CD4-positive, alpha-beta T cell treated with Interleukin-4 for 1 hour (primary cell): ENCODE results near the gene CALR.
"Not testable (repeated sequence)": the region's sequence is repeated elsewhere in the genome, so short reads cannot be mapped to it uniquely, and the experiment has no call there.

Experiments
- DNase-seq, 2 donors: peaks; one replicate each; pipeline ENCODE4 v3.0.0-alpha.2; 2020 to 2022

Gene CALR

DNA sequence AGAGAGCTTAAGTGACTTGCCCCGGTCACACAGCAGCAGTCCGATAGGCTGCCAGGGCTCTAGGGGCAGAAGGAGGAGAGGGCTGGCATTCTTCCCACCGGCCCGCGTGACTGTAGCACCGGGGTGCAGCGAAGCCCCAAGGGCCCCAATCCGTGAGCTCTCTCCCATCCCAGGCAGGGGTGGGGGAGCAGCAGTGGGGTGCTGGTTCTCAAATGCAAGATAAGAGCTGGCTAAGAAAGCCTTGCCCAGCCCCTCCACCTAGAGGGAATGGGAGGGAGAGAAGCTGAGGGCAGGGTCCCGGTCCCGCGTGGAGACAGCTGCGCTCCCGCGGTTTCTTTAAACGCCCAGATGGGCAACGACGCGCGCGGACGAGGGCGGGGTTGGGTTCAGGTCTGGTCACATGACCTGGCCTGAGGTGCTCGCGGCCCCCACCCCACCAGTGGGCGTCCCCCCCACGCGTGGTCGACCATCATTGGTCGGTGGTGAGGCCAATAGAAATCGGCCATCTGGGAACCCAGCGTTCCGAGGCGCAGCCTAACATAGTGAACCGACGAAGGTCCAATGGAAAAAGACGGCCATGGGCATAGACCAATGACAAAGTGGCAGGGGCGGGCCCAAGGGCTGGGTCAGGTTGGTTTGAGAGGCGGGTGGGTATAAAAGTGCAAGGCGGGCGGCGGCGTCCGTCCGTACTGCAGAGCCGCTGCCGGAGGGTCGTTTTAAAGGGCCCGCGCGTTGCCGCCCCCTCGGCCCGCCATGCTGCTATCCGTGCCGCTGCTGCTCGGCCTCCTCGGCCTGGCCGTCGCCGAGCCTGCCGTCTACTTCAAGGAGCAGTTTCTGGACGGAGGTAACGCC is at the start of gene CALR:
TSS of gene CALR (plus strand) at position 683 of the 852 bp plus-strand sequence. CDS start at position 754, 71 bp downstream.
- DNase-seq = peak; percentile 100

DNA sequence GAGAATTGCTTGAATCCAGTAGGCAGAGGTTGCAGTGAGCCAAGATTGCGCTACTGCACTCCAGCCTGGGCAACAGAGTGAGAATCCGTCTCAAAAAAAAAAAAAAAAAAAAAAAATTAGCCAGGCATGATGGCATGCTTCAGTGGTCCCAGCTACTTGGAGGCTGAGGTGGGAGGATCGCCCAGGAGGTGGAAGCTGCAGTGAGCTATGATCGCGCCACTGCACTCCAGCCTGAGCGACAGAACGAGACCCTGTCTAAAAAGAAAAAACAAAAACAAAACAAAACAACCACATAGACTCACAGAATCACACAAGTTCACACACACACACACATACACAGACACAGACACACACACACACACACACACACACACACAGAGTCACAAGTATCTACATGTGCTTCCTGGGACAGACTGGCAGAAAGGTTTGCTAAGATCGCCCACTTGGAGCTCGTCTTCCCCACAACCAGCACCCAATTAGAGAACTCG is 48.1 kb upstream of the CALR start:
- not testable (repeated sequence) for DNase-seq

DNA sequence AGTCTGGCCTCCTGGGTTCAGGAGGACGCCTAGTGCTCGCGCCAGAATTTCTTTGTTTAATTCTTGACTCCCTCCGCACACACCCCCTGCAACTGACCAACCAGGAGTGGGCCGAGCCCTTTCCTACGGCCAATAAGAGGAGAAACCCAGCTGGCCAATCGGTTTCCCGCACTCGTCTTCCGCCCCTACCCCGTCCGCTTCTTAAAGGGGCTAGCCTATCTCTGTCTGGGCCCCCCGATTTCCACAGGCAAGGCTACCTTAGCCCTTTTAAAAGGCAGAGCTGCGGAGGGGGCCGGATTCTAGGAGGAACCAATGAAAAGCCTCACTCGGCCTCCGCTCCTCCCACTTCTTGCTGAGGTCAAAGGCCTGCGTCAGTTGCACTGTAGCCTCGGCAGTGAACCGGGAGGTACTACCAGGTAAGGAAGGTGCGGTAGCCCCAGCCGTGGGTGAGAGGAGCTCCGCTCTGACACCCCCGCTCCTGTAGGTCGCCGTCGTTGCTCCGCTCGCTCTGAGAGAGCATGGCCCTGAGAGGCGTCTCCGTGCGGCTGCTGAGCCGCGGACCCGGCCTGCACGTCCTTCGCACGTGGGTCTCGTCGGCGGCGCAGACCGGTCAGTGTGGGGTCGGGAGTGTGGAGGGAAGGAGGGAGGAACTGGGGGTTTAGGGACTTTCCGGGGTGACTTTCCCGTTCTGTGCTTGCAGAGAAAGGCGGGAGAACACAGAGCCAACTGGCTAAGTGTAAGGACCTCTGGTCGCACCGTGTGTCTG is 47.4 kb upstream of the CALR start, which contains the start of gene GCDH:
TSS of gene GCDH (plus strand) at position 374 of the 766 bp plus-strand sequence. CDS start at position 519, 145 bp downstream.
- peak; percentile 98 to 99 for DNase-seq

DNA sequence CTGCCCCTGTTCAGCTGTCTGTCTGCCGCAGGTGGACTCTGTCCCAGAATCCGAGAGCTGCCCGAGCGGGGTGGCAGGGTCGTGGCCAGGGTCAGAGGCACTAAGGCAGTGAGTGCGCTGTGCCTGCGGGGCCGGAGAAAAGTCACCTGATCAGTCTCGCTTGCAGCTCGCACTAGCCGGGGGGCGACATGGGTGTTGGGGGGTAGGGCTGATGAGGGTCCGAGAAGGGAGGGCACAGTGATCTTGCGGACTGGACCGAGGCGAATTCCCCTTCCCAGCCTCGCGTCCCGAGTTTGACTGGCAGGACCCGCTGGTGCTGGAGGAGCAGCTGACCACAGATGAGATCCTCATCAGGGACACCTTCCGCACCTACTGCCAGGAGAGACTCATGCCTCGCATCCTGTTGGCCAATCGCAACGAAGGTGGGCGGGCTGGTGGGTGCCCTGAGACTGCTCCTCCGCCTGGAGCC is 46.8 kb upstream of the CALR start:
- no peak for DNase-seq

DNA sequence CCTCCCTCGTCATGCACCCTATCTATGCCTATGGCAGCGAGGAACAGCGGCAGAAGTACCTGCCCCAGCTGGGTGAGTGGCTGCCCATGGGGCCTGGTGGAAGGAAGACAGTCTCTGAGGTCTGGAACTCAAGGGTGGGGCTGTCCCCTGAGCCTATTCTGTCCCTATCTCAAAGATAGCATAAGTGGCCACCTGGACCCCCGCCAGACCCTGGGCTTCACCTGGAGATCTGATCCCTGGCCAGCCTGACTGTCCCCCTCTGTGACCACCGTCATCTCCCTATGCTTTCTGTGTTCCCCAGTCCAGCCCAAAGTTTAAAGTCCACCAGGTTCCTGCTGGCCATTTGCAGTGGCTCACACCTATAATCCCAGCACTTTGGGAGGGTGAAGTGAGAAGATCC is 44.8 kb upstream of the CALR start:
- no peak for DNase-seq

DNA sequence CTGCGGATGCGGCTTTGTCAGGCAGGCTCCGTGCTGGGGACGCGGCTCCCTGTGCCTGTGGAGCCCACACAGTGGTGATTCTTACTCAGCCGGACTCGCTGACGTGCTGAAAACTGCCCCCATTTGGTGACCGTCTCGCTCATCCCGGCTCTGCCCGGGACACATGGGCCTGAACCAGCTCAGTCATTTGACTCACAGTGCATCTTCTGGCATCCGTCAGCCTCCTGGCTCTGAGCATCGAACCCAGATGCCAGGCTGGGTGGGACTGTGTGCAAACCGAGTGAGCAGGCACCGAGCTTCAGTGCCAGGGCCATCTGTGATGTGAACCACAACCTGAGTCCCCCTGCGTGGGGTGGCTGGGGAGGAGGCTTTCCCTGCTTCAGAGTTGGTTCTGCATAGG is 41.9 kb upstream of the CALR start:
- DNase-seq = no peak

DNA sequence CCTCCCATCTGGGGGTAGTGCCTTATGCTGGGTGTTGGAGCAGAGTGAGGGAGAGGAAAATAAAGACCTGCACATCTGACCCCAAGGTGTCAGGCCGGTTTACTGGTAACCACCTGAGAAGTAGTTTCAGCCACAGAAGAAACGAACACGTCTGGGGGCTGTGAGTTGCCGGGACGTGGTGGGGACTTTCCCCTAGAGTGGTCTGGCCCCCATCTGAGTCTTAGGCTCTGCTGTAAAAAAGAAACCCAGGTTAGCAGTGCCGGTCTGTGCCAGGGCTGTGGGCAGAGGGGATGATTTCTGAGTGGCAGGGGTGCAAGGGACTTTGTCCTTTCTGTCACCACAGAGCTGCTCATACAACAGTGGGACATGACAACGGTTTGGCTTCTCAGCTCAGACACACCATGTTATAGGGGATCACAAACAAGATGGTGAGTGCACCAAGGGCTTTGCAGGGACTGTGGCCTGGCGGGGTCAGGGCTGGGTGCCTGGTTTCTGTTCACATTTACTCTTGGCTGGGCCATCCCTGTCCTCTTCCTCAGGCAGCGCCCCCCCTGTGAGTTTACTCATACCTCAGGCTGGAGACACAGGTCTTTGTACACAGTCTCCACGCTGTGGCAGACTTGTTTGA is 38.4 kb upstream of the CALR start:
- DNase-seq = no peak

DNA sequence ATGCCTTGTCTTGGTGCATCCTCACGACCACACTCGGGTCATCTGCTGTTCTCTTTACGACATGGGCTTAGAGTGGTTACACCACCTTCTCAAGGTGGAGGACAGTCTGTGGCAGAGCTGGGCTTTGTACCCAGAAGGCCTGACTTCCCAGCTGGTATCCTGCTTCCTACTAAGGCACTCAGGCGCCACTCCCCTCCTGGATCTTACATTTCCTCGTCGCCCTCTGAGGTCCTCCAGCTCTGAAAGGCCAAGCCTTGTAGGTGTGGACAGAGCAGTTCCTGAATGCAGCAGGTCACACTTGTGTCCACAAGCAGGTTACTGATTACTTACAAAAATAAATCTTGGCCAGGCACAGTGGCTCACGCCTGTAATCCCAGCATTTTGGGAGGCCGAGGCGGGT is 31.2 kb upstream of the CALR start:
- DNase-seq = no peak

DNA sequence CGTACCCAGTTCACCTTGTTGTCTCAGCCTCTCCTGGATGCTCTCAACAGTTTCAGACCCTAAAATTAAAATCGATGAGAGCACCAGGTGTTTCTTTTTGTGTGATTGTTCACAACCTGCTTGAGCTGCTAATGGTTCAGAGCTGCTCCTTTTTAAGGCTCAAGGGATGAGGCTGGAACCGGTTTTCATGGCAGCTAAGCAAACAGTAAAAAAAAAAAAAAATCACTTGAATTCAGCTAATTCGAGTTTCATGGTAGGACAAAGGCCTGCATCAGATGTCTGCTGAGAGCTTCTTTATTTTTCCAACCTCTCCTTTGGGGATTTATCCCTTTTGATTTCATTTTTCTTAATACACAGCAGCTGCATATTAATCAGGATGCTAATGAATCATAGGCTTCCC is 25.8 kb upstream of the CALR start:
- no peak for DNase-seq

DNA sequence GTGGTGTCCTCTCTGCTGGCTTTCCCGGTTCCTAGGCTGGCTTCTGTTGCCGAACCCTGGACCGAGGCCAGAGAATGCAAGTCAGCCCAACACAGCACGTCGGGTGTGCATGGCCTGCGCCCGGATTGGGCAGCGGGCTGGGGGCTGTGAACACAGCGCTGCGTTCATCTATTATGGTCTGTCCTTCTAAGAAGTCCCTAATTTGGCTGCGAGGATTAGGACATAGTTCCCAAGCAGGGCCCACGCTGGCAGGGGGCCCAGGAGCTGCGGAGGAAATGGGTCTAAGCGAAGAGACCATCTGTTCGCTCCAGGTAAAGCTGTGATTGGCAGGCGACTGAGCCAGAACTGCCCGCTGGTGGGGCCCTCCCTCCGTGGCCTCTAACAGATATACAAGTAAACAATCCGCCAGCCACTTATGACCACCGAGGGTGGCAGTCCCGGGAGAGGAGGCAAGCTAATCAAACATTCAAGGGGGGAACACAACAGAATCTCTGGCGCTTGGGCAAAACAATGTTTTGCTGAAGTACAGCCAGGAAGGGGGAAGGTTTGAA is 25.3 kb upstream of the CALR start:
- no peak for DNase-seq

DNA sequence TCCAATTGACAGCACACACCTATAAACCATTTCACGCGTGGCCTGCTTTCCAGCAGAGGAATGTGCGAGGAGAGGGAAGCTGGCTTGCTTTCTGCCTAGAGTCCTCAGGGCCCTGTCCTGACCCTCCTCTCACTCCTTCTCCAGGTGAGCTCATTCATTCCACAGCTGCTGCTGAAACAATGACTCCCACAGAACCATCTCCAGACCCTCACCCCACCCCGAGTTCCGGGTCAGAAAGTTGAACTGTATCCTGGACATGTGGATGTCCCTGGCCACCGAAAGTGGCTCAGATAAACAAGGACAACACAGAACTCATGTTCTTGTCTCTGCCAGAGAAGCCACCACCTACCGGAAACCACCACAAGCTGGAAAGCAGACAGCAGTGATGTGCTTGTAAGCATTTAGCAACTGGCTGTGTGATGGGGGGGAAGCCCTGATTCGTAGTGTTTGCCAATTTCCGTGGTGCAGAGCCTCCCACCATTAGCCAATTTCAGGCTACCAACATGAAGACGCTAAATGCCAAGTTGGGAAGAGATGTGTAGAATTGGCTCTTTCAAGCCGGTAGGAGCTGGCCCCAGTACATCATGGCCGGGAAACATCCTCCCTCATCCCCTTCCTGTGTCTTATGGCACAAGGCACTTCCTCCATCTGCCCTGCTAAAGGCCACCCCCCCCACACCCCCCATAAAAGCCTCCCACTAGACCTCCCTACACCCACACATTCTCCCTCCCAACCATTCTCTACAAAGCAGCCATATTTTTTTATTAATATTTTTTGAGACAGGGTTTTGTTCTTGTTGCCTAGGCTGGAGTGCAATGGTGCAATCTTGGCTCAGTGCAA is 24.3 kb upstream of the CALR start:
- peak; percentile 65 to 69 for DNase-seq

DNA sequence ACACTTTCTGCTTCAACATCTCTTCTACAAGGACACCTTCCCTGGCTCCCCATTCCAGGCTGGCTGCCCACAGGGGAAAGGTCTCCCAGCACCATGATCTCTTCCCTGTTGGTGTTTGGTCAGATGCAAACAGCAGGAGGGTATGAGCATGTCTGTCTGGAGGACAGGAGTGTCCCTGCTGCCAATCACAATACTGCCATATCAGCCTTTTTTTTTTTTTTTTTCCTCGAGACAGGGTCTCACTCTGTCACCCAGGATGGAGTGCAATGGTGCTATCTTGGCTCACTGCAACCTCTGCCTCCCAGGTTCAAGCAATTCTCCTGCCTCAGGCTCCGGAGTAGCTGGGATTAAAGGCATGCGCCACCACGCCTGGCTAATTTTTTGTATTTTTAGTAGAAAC is 22.5 kb upstream of the CALR start:
- not testable (repeated sequence) for DNase-seq

DNA sequence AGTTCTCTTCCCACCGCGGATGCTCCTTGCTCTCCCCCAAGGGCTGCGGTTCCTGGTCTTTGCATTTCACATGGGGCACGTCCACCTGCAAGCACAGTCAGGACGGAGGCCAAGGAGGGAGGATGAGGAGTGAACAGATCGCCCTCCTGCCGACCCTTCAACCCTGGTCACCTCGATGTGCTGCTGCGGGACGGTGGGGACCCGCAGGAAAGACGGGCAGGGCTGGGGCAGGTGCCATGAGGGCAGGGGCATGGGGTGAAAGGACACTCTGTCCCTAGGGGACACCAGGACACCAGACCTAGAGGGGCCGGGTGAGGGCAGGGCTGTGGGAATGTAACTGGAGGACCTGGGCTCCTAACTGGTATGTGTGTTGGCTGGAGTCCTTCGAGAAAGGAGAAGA is 20.2 kb upstream of the CALR start:
- no peak for DNase-seq

DNA sequence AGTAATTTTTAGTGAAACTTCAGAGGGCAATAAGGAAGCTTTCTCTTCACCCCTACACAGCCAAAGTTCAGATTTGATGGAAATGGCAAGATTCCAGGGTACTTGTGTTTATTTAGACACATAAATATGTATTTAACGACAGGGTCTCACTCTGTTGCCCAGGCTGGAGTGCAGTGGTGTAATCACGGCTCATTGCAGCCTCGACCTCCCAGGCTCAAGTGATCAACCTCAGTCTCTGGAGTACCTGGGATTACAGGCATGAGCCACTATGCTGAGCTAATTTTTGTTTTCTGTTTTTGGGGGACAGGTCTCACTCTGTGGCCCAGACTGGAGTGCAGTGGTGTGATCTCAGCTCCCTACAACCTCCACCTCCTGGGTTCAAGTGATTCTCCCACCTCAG is 17.4 kb upstream of the CALR start:
- no peak for DNase-seq

DNA sequence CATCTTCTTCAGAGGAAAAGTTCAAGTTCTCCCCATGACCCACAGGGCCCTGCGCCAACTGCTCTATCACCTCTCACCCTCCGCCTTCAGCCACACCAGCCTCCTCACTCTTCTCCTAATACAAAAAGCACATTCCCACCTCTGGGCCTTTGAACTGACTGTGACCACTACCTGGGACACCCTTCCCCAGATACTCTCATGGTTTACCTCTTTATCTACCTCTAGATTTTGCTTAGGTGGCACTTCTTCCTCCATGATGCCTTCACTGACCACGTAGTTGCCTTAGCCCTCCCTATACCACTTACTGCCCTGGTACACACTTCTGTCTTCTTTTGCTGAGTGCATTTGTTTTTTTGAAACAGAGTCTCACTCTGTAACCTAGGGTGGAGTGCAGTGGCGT is 15.4 kb upstream of the CALR start:
- DNase-seq = no peak

DNA sequence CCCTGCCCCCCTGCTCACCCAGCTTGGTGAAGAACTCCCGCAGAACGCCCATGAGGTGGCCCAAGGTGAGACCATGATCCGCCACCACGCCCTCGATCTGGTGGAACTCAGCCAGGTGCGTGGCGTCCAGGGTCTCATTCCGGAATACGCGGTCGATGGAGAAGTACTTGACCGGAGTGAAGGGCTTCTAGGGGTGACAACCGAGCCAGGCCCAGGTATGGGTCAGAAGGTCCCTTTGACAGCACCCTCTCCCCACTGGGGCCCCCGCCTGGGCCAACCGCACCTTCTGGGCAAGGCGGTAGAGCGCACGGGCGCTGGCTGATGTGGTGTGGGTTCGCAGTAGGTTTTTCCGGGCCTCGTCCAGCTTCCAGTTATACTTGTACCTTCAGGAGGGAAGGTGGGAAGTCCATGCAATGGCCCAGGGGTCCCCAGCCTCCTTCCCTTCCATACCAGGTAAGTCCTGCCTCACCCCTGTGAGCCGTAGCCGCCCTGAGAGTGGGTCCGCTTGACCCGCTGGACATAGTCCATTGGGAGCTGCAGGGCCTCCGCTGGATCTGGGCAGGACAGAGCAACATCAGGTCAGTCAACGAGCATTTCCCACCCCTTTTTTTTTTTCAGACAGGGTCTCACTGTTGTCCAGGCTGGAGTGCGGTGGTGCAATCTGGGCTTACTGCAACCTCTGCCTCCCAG is 13.6 kb upstream of the CALR start:
- no peak for DNase-seq

DNA sequence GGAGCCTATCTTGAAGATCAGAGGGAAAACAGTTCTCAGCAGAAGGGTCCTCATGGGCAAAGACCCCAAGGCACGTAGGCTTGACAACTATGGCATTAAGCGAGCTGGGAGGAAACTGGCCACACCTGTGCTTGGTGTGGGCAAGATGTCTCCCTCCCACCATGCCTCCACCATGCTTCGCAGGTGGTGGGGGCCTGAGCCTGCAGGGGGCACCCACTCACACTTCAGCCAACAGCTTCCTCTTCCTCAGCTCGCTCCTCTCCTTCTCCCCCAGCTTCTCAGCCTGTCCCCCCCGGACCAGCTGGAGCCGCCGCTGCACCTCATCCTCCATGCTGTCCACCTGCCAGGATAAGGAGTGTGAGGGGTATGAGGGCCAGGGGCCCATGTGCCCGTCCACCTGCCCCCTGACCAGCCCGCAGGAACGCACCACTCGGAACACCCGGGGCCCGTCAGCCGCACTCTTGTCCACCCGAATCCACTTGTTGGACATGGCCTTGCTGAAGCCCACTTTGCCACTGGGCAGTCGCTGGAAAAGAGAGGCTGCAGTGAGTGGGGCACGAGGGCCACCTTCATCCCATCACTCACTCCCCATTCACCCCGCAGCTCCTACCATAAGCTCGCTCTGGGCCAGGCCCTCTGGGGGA is 8.3 kb upstream of the CALR start:
- DNase-seq = no peak

DNA sequence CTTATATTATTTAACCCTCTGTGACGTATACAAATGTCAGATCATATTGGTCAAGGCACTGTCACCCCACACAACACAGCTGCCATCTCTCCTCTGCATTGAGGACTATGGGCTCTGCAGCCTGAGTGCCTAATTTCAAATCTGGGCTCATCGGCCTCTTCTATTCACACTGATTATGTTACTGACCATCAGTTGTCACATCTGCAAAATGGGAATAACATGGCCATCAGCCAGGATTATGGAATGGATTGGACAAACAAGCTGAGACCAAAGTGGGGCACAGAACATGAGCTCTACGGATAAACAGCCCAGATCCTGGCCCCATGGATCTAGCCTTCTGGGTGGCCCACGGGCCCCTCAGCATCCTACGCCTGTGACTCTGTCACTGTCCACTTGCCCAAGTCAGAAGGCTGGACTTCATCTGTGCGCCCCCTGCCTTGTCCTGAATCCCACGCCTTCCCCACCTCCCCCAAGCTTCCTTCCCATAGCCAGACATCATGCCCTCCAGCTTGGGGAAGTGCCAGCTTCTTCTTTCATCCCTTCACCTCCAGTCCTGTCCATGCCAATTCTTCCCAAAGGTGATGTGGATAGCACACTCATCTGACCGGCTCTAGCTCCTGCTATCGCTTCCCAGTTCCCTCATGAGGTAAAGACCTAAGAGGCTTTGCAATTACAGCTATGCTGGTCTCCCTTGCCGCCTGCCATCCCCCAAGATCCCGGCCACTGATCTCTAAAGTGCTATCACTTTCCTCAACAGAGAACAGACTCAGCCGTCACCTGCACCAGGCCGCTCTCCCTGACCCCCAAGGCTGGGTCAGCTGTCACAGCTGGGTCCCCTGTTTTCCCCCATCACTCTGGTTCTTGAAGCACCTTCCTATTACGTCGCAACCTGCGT is 5.8 kb upstream of the CALR start:
- no peak for DNase-seq

DNA sequence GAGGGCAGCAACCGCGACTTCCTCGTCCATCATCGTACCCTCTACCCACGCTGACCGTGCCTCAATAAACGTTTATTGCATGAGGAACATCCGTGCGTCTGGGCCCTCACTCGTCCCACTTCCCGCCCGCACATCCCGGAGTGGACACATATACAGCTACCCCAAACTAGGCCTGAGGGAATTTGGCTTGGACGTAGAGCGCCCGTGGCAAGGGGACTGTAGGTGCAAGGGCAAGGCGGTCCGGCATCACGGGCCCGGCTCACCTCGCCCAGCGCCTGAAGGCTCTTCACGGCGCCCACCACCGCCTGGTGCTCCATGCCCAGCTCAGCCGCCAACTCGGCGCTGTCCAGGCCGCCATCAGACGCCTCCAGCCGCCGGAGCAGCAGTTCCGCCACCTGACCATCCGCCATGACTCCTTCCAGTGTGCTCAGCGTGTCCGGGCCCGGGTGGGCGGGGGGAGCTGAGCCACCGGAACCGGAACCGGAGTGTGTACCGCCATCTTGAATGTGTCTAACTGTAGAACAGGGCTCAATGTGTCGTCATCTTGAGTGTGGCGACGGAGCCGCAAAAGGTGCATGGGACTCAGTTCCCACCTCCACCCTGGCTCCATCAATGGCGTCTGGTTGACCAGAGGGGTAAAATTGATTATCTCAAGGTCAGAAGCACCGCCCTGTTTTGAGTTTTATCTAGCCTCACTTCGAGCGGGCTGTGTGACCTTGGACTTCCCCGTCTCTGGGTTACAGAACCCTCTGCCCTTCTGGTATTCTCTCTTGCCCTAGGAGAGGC is 4.9 kb upstream of the CALR start, which contains the start of gene FARSA:
TSS of gene FARSA (minus strand) at position 425 of the 786 bp plus-strand sequence. CDS start at position 410, 15 bp downstream.
- DNase-seq = peak; percentile 90
